ENCODE measurements around the gene SAMD3.

GRCh38 chr6:130163266-130163665 lies 59.5 kb downstream of the SAMD3 start:
- TF ChIP-seq POLR2A (IDR thresholded peaks at IDR 0.05; ENCODE audit: extremely low read depth, insufficient read length) (no peak), CTCF (IDR thresholded peaks at IDR 0.05; ENCODE audit: low read depth, low read length) (no peak)
- TF ChIP-seq, protein P1, sequence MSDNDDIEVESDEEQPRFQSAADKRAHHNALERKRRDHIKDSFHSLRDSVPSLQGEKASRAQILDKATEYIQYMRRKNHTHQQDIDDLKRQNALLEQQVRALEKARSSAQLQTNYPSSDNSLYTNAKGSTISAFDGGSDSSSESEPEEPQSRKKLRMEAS (IDR thresholded peaks at IDR 0.05; ENCODE audit: low read depth, low read length) = no peak

Data from NB4 (cell line).